Activated naive CD8-positive, alpha-beta T cell treated with anti-CD3 and anti-CD28 coated beads, Interleukin-2, amount 50 U/mL, for 16 hours (primary cell): ENCODE data around the gene C1S.
A peak's percentile ranks its signal among the peaks of the same experiment; 100 is the strongest.
"Not testable (repeated sequence)": the region's sequence is repeated elsewhere in the genome, so short reads cannot be mapped to it uniquely, and the experiment has no call there.

Experiments
- DNase-seq: peaks from one replicate; pipeline ENCODE4 v3.0.0-alpha.2; 2020; ENCODE audit warnings: low read depth, low spot score

The C1S gene

DNA sequence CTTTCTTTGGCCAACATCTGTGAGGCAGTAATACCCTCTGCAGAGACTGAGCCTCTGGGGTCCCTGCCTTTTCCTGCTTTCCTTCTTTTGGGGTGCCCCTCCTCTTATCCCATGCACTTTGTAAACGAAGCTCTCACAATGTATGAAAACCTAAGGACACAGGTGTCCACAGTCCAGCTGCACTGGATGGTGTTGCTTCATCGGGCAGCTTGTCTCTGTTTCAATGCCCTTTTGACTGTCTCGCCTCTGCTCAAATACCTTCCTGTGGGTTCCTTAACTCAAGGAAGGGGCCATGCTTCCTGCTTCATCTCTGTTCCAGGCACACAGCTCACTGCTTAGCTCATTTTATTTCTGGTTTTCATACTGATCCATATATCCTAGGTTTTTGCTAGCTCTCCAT is 42.1 kb downstream of the C1S start:
- DNase-seq: no peak

DNA sequence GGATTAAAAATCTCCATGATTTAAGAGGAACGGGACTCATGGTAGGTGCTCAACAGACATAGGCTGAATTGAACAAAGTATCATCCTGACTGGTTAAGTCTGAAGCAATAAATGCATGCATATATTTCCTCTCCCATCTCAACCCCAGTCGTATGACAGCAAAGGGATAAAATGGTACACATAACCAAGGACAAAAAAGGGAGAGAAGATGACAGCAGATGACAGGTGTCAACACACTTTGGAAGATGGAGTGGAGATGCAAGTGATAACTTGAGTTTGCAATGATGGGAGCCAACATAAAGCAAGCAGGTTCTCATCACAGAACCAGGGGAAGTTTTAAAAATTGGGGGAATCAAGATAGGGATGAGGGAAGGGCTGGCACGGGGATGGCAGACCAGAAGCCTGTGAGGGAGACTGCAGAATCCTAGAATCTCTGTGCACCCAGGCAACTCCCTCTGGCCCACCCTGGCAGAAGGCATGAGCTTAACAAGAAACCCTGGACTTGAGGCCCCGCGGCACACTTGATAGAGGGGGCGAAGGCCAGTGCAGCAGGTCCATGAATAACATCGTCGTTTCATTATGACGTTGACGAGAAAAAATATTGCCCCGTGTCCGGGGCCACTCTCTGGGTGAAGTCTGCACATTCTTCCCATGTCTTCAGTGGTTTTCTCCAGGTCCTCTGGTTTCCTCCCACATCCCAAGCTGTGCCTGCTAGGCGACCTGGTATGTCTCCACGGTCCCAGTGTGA is 43.5 kb downstream of the C1S start:
- DNase-seq: no peak

DNA sequence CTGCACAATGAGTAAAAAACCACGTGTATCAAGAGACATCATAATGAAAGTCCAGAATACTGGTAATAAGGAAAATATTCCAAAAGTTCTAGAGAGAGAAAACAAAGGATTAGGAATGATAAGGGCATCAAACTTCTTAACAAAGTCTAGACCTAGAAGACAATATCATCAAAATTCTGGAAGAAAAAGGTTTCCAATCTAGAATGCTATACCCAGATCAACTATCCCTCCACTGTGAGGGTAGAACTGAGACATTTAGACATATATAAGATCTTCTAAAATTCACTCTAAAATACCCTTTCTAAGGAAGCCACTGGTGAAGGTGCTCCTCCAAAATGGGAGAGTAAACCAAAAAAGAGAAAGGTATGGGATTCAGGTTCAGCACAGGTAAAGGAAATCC is 45.6 kb downstream of the C1S start:
- DNase-seq: no peak

DNA sequence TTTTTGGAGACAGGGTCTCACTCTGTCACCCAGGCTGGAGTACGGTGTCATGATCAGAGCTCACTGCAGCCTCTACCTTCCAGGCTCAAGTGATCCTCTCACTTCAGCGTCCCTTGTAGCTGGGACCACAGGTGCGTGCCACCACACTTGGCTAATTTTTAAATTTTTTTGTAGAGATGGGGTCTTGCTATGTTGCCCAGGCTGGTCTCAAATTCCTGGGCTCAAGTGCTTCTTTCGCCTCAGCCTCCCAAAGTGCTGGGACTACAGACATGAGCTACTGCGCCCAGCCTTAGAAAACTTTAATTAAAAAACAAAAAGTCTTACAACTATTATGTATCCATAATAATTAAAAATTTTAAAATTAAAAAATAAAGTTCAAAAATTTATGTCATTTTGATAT is 46.7 kb downstream of the C1S start:
- not testable (repeated sequence) for DNase-seq

GRCh38 chr12:7107636-7108002 is 47.1 kb downstream of the C1S start:
- no peak for DNase-seq

GRCh38 chr12:7108003-7108795 is 47.7 kb downstream of the C1S start:
- peak; percentile 26 for DNase-seq

DNA sequence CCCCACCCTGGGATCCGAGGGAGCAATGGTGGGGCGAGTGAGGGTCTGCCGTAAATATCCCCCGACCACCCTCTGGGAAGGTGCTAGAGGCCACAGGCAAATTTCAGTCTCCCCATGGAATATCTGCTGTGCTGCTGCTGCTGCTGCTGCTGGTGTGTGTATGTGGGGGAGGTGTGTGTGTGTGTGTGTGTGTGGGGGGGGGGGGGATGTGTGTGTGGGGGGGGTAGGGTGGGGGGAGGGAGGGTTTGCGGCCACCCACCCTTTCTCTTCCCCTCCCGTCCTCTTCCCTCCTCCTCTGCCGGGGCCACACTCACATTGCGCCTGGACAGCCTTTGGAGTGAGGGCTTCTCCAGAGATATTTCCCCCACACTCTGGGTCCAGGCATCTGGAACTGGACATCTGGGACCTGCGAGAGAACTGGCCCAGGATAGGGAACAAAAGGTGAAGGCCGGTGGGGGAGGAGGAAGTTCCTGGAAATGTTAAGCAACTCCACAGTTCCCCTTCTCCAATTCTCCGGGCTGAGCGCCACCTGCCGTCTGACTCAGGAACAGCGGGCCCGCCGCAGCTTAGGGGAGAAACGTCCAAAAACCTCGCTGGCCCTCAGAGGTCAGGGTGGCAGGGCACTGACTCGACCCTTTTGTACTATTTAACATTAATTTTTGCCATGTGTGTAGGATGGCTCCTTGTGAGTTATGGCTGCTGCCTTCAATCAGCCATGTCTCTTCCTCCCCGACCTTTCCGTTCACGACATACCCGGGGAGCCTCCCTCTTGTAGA is 48.5 kb downstream of the C1S start, which contains the start of gene C1RL:
Gene C1RL, minus strand, starts transcription at position 419 of the 776 bp plus-strand sequence. Its CDS starts 34 bp downstream, at position 385.
- DNase-seq: peak; percentile 65

GRCh38 chr12:7109572-7109920 is 49.0 kb downstream of the C1S start:
- no peak for DNase-seq

GRCh38 chr12:7110661-7111060 is 50.1 kb downstream of the C1S start:
- DNase-seq: no peak

- DNase-seq: no peak
Observed at GRCh38 chr12:7112041-7112440, 51.5 kb downstream of the C1S start.

DNA sequence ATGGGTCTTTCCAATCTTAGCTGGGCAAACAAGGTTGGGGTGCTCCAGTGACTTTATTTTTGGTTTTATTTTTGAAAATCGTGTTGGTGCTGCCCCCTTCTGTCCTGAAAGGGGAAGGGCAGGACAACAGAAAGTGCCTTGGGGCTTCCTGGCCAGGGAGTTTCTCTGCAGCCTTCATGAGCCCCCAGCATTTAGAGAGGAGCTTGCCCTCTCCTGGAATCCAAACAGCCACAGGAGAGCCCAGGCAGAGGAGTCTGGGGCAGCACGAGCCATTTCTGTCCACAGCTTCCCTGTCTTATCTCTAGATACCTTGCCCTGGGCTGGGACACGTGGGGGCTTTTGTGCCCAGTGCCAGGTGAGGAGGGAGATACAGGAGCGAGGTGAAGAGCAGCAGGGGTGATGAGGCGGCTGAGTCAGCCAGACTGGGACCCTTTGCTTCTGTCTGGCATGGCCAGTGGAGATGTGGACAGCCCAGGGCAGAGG is 52.9 kb downstream of the C1S start:
- no peak for DNase-seq

GRCh38 chr12:7114008-7114407 is 53.5 kb downstream of the C1S start:
- DNase-seq: no peak

DNA sequence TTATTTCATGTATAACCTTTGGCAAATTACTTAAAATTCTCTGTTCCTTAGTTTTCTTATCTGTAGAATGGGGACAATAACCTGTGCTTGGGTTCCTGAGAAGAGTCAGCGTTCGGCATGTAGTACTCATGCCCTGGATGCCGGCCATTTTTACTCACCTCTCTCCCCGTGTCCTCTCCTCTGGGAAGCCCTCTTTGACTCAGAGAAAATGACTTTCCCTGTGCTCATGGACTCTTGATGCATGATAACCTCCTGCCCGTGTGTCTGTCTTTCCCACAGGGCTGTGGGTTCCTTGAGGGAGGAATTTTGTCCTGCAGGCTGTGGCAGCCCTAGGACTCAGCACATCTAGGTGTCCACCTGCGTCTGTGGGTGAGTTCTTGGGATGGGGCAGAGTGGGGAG is 54.3 kb downstream of the C1S start:
- DNase-seq: no peak

DNA sequence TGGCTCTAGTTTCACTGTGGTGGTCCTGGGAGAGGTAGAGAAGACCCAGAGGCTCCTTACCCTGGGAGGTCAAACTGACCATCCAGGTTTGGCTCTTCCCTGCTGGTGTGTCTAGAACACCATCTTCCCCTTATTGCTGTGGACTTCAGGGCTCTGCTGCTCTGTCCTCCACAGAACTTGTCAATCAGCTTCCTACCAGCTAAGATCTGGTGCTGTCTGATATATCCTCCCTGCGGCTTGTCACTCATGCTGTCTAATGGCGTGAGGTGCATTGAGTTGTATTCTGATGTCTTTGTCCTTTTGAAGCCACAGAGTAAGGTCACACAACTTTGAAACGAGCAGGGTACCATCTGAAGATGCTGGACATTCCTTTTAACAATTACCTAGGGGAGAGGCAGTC is 55.7 kb downstream of the C1S start:
- DNase-seq: no peak

DNA sequence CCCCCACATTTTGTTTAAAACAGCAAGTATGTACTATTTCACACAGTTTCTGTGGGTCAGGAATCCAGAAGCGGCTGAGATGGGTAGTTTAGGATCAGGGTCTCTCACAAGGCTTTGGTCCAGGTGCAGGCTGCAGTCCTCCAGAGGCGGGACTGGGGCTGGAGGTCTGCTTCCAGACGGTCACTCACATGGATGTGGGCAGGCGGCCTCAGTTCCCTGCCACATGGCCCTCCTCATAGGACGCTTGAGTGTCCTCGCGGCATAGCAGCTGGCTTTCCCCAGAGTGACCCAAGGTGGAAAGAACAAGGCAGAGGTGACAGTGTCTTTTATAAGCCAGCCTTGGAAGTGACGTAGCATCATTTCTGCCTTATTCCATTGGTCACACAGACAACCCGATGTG is 56.4 kb downstream of the C1S start:
- no peak for DNase-seq

DNA sequence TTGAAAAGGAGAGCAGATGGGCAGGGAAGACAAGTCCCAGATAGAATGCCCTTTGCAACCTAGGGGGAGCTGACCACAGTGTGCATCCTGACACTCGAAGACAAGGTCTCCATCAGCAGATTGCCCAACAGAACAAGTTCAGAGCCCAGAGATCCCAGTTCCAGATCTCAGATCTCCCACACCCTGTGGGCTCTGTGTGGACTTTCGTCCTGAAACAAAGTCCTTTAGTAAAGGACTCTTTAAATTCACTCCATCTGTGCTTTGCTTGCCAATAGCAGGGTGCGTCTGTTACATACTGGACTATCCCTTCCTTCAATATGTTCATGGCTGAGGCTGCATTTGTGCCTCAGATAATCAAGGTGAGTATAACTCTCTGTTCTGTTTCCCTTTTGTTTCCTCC is 57.2 kb downstream of the C1S start:
- no peak for DNase-seq

GRCh38 chr12:7118881-7119280 is 58.4 kb downstream of the C1S start:
- no peak for DNase-seq

- no peak for DNase-seq
Observed at GRCh38 chr12:7120166-7120565, 59.6 kb downstream of the C1S start.
